HCT116 (cell line): ENCODE data around the gene RECK. TPM values are rescaled to one million over a fixed set of nuclear protein-coding genes. Genes with fewer than 3 reads are reported as not detected.

ENCODE experiments used
- ATAC-seq: fragments of 200-7000 bp; cut with Tn5 transposase; 2 replicates; pipeline ENCODE4 v1.9.1; 2020; ENCODE audit warnings: mild to moderate bottlenecking, moderate library complexity
- BruUV-seq: library from RNA; stranded (reverse); fragments of 400-500 nt; replicated peaks from 2 replicates; lab custom pipeline; 2021; lab: Mats Ljungman, UMichigan
- CTCF ChIA-PET: fragments of 300-600 bp; sonication (Branson Sonifier 250); formaldehyde crosslinking; loops from one replicate; lab custom pipeline; 2021; ENCODE audit warnings: antibody characterized with exemption; lab: Charles Lee
- POLR2A ChIA-PET: fragments of 300-600, 350-600 bp; sonication (Branson Sonifier 250); formaldehyde crosslinking; loops from one replicate; lab custom pipeline; 2021; ENCODE audit warnings: antibody characterized with exemption; lab: Charles Lee
- RAD21 ChIA-PET, 2 experiments: fragments of 300-600 bp; sonication (Branson Sonifier 250); formaldehyde crosslinking; loops; one replicate each; lab custom pipeline; 2023; ENCODE audit warnings: low total read pairs in 2 of 2; ENCODE audit not compliant: uncharacterized antibody in 2 of 2, unreplicated experiment in 2 of 2, low non-redundant PET in 1 of 2; lab: Charles Lee
- DNase-seq: peaks from one replicate; pipeline ENCODE4 v3.0.0-alpha.2; 2010; ENCODE audit warnings: low read depth, low spot score
- H2AFZ ChIP-seq: fragments of 200-600 bp; shearing (Covaris generic), sonication (generic); 2 replicates; pipeline ENCODE4 v1.6.1; 2017; ENCODE audit warnings: low read depth, mixed run types, mixed read lengths, antibody characterized with exemption, low read length; ENCODE audit not compliant: poor library complexity, severe bottlenecking
- H3K27ac ChIP-seq: 2 replicates; pipeline ENCODE4 v1.5.1; 2012; ENCODE audit warnings: low read depth, low read length
- H3K27me3 ChIP-seq: fragments of 200-600 bp; sonication (generic); 2 replicates; pipeline ENCODE4 v1.6.1; 2016; ENCODE audit warnings: mixed run types, low read length, mixed read lengths; ENCODE audit not compliant: insufficient read depth
- H3K36me3 ChIP-seq, 2 experiments: fragments of 200-500 bp in 1 of 2; fragments of 200-600 bp in 1 of 2; sonication (Bioruptor generic) in 1 of 2; sonication (generic) in 1 of 2; 2 replicates each; pipeline versions ENCODE4 v1.5.1 to v1.6.1; 2014 to 2016; ENCODE audit warnings: low read length in 2 of 2, inconsistent platforms in 1 of 2, mixed read lengths in 1 of 2, mixed run types in 1 of 2; ENCODE audit not compliant: insufficient read depth in 2 of 2, control insufficient read depth in 1 of 2
- H3K4me1 ChIP-seq, 2 experiments: fragments of 200-600 bp in 1 of 2; sonication (generic) in 1 of 2; 2 replicates each; pipeline versions ENCODE4 v1.5.1 to v1.6.1; 2012 to 2017; ENCODE audit warnings: low read length in 2 of 2, inconsistent platforms in 1 of 2, mild to moderate bottlenecking in 1 of 2, mixed read lengths in 1 of 2, mixed run types in 1 of 2, moderate library complexity in 1 of 2; ENCODE audit not compliant: insufficient read depth in 2 of 2, control insufficient read depth in 1 of 2
- H3K4me2 ChIP-seq: fragments of 200-600 bp; sonication (generic); 2 replicates; pipeline ENCODE4 v1.6.1; 2017; ENCODE audit warnings: mixed run types, low read length, mixed read lengths
- H3K4me3 ChIP-seq, 2 experiments: fragments of 200-600 bp in 1 of 2; sonication (generic) in 1 of 2; replicated peaks in 1 of 2; 2 replicates each; pipeline ENCODE4 v1.5.1; 2011 to 2016; ENCODE audit warnings: low read length in 2 of 2, control low read depth in 1 of 2, low read depth in 1 of 2, mild to moderate bottlenecking in 1 of 2, mixed read lengths in 1 of 2, mixed run types in 1 of 2
- H3K79me2 ChIP-seq: fragments of 200-600 bp; sonication (generic); 2 replicates; pipeline ENCODE4 v1.6.1; 2017; ENCODE audit warnings: mild to moderate bottlenecking, mixed run types, low read length, moderate library complexity, mixed read lengths; ENCODE audit not compliant: insufficient read depth
- H3K9ac ChIP-seq: fragments of 200-600 bp; sonication (generic); 2 replicates; pipeline ENCODE4 v1.6.1; 2016; ENCODE audit warnings: low read length, mixed read lengths
- H3K9me2 ChIP-seq: fragments of 200-600 bp; sonication (generic), shearing (Covaris generic); 2 replicates; pipeline ENCODE4 v1.6.1; 2017; ENCODE audit warnings: mixed run types, mild to moderate bottlenecking, moderate library complexity; ENCODE audit not compliant: insufficient read depth
- H3K9me3 ChIP-seq, 2 experiments: fragments of 200-500 bp in 1 of 2; fragments of 200-600 bp in 1 of 2; sonication (Bioruptor generic) in 1 of 2; sonication (generic) in 1 of 2; 2 replicates each; pipeline ENCODE4 v1.6.1; 2014 to 2017; ENCODE audit warnings: low read length in 2 of 2, mixed read lengths in 2 of 2, inconsistent platforms in 1 of 2, low read depth in 1 of 2, mild to moderate bottlenecking in 1 of 2, mixed run types in 1 of 2, moderate library complexity in 1 of 2; ENCODE audit not compliant: control insufficient read depth in 1 of 2, insufficient read depth in 1 of 2
- H4K20me1 ChIP-seq: fragments of 200-600 bp; sonication (generic), shearing (Covaris generic); 2 replicates; pipeline ENCODE4 v1.6.1; 2017; ENCODE audit warnings: mixed run types, mild to moderate bottlenecking, moderate library complexity; ENCODE audit not compliant: insufficient read depth
- CEBPB ChIP-seq: IDR thresholded peaks from 2 replicates; pipeline ENCODE4 v1.6.1; 2012; ENCODE audit warnings: low read depth
- EZH2 ChIP-seq: fragments of 200-600 bp; sonication (generic); IDR thresholded peaks from 2 replicates; pipeline ENCODE4 v1.6.1; 2017; ENCODE audit warnings: antibody characterized with exemption, mixed run types
- EZH2phosphoT487 ChIP-seq: fragments of 200-600 bp; IDR thresholded peaks from 2 replicates; pipeline ENCODE4 v1.6.1; 2018; ENCODE audit warnings: antibody characterized with exemption, borderline replicate concordance
- POLR2AphosphoS5 ChIP-seq: IDR thresholded peaks from 2 replicates; pipeline ENCODE4 v1.6.1; 2011; ENCODE audit warnings: mild to moderate bottlenecking, low read depth, low read length, moderate library complexity
- SIN3A ChIP-seq: IDR thresholded peaks from 2 replicates; pipeline ENCODE4 v1.6.1; 2012; ENCODE audit warnings: low read depth
- SP1 ChIP-seq: IDR thresholded peaks from 2 replicates; pipeline ENCODE4 v1.6.1; 2012; ENCODE audit warnings: low read depth
- SRF ChIP-seq: IDR thresholded peaks from 2 replicates; pipeline ENCODE4 v1.6.1; 2012; ENCODE audit warnings: low read depth
- YY1 ChIP-seq: IDR thresholded peaks from 2 replicates; pipeline ENCODE4 v1.6.1; 2011; ENCODE audit warnings: low read length, low read depth, moderate library complexity, mild to moderate bottlenecking; ENCODE audit not compliant: insufficient replicate concordance; ENCODE audit errors: extremely low read depth
- ZFX ChIP-seq: fragments of 450-650 bp; IDR thresholded peaks from 2 replicates; pipeline ENCODE4 v1.6.1; 2017
- ZNF274 ChIP-seq: fragments of 200-500 bp; sonication (Bioruptor generic); IDR thresholded peaks from 2 replicates; pipeline ENCODE4 v1.6.1; 2014; ENCODE audit warnings: mild to moderate bottlenecking, low read depth, low read length, inconsistent platforms
- intact Hi-C: fragments of 100-400 bp; cut with micrococcal nuclease; formaldehyde crosslinking; loops from 2 replicates; pipeline ENCODE4 v1.10.0; 2022
- total RNA-seq: library from RNA; stranded (reverse); gene quantifications from one replicate; pipeline ENCODE4 v1.2.1, GENCODE V29; 2021; ENCODE audit not compliant: unreplicated experiment
- TF ChIP-seq, protein P1 (sequence below): IDR thresholded peaks from 2 replicates; pipeline ENCODE4 v1.6.1; 2012; ENCODE audit warnings: low read depth
- TF ChIP-seq, protein P2 (sequence below): IDR thresholded peaks from 2 replicates; pipeline ENCODE4 v1.6.1; 2012
- TF ChIP-seq, protein P3 (sequence below): IDR thresholded peaks from 2 replicates; pipeline ENCODE4 v1.6.1; 2011; ENCODE audit warnings: mild to moderate bottlenecking, low read length, moderate library complexity; ENCODE audit not compliant: insufficient replicate concordance; ENCODE audit errors: extremely low read depth
- TF ChIP-seq, protein P4 (sequence below): IDR thresholded peaks from 2 replicates; pipeline ENCODE4 v1.6.1; 2012

Gene RECK
- total RNA-seq, 1 experiment from 2014 or later = 3.8 TPM

DNA sequence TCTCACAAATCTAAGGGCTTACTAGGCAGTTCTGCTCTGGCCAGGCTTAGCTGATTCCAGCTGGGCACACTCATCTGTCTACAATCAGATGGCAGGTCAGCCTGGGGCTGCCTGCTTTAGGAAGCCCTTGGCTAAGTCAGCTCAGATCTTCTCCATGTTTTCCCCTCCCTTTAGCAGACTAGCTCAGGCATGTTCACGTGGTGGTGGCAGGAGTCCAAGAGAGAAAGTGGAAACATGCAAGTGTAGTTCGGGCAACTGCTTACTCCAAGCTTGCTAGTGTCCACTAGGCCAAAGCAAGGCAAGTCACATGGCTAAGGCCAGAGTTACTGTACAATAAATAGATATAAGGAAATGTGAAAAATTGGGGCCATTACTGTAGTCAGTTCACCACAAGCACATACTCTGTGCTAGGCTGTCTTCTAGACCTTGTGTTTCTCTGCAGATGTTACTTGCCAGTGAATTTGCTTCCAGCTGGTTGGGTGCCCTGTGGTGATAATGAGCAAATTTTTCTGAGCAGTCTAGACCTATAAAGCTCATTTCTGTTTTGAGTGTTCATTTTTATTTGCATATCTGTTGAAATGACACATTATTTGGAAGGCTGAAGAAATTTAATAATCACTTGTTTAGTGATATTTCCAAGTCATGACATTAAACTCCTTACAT lies 38.3 kb downstream of the RECK start:
- no peaks in the 10 kb centered on the region for H3K27me3 ChIP-seq
- no peak for DNase-seq
- H2AFZ ChIP-seq = no peak overlapping the region
- H3K4me2 ChIP-seq = peak overlapping the region; percentile 8; the same call in 1 of the 2 replicates
- intact Hi-C loops = no loop called here
- H3K4me3 ChIP-seq = no peak overlapping the region
- BruUV-seq = no TSS peak
- H3K9me3 ChIP-seq = no peaks in the 10 kb centered on the region
- POLR2A ChIA-PET = no interaction called here
- H3K9me2 ChIP-seq = no peaks in the 10 kb centered on the region
- CTCF ChIA-PET = interaction anchor here (1.0 kb wide), 1 partner anchor 51 kb away, joined by 3 read pairs; no protein-coding TSS in a partner anchor
- TF ChIP-seq EZH2 (no peak), CEBPB (no peak), YY1 (no peak), POLR2AphosphoS5 (no peak), ZFX (no peak), SP1 (no peak), SIN3A (no peak), EZH2phosphoT487 (no peak), SRF (no peak), ZNF274 (no peak)
- TF ChIP-seq, protein P1, sequence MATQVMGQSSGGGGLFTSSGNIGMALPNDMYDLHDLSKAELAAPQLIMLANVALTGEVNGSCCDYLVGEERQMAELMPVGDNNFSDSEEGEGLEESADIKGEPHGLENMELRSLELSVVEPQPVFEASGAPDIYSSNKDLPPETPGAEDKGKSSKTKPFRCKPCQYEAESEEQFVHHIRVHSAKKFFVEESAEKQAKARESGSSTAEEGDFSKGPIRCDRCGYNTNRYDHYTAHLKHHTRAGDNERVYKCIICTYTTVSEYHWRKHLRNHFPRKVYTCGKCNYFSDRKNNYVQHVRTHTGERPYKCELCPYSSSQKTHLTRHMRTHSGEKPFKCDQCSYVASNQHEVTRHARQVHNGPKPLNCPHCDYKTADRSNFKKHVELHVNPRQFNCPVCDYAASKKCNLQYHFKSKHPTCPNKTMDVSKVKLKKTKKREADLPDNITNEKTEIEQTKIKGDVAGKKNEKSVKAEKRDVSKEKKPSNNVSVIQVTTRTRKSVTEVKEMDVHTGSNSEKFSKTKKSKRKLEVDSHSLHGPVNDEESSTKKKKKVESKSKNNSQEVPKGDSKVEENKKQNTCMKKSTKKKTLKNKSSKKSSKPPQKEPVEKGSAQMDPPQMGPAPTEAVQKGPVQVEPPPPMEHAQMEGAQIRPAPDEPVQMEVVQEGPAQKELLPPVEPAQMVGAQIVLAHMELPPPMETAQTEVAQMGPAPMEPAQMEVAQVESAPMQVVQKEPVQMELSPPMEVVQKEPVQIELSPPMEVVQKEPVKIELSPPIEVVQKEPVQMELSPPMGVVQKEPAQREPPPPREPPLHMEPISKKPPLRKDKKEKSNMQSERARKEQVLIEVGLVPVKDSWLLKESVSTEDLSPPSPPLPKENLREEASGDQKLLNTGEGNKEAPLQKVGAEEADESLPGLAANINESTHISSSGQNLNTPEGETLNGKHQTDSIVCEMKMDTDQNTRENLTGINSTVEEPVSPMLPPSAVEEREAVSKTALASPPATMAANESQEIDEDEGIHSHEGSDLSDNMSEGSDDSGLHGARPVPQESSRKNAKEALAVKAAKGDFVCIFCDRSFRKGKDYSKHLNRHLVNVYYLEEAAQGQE = no peak
- TF ChIP-seq, protein P2, sequence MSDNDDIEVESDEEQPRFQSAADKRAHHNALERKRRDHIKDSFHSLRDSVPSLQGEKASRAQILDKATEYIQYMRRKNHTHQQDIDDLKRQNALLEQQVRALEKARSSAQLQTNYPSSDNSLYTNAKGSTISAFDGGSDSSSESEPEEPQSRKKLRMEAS = no peak
- TF ChIP-seq, protein P3, sequence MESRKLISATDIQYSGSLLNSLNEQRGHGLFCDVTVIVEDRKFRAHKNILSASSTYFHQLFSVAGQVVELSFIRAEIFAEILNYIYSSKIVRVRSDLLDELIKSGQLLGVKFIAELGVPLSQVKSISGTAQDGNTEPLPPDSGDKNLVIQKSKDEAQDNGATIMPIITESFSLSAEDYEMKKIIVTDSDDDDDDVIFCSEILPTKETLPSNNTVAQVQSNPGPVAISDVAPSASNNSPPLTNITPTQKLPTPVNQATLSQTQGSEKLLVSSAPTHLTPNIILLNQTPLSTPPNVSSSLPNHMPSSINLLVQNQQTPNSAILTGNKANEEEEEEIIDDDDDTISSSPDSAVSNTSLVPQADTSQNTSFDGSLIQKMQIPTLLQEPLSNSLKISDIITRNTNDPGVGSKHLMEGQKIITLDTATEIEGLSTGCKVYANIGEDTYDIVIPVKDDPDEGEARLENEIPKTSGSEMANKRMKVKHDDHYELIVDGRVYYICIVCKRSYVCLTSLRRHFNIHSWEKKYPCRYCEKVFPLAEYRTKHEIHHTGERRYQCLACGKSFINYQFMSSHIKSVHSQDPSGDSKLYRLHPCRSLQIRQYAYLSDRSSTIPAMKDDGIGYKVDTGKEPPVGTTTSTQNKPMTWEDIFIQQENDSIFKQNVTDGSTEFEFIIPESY = no peak
- TF ChIP-seq, protein P4, sequence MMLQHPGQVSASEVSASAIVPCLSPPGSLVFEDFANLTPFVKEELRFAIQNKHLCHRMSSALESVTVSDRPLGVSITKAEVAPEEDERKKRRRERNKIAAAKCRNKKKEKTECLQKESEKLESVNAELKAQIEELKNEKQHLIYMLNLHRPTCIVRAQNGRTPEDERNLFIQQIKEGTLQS = no peak
- H3K4me1 ChIP-seq = peaks cover 8% of the 10 kb centered on the region in 2 experiments
- H4K20me1 ChIP-seq = no peaks in the 10 kb centered on the region
- H3K79me2 ChIP-seq = no peaks in the 10 kb centered on the region
- H3K27ac ChIP-seq = no peak overlapping the region
- no peaks in the 10 kb centered on the region for H3K36me3 ChIP-seq
- peak; percentile 34 for ATAC-seq
- RAD21 ChIA-PET = no interaction called here
- H3K9ac ChIP-seq = no peak overlapping the region
